Ureter (tissue), 1 donor: ENCODE data around the gene CAMTA1. TPM values are rescaled to one million over a fixed set of nuclear protein-coding genes. Genes with fewer than 3 reads are reported as not detected.

Experiments used
- DNase-seq: peaks from one replicate; pipeline ENCODE4 v3.0.0-alpha.2; 2020; ENCODE audit warnings: low spot score
- total RNA-seq: library from RNA; stranded (reverse); gene quantifications from one replicate; pipeline ENCODE4 v1.2.4, GENCODE V29; 2023
- donor health status: DM: yes; HTN: yes; CAD: no.

CAMTA1 gene
- total RNA-seq, 1 donor from 2014 or later: 88.1 TPM

DNA sequence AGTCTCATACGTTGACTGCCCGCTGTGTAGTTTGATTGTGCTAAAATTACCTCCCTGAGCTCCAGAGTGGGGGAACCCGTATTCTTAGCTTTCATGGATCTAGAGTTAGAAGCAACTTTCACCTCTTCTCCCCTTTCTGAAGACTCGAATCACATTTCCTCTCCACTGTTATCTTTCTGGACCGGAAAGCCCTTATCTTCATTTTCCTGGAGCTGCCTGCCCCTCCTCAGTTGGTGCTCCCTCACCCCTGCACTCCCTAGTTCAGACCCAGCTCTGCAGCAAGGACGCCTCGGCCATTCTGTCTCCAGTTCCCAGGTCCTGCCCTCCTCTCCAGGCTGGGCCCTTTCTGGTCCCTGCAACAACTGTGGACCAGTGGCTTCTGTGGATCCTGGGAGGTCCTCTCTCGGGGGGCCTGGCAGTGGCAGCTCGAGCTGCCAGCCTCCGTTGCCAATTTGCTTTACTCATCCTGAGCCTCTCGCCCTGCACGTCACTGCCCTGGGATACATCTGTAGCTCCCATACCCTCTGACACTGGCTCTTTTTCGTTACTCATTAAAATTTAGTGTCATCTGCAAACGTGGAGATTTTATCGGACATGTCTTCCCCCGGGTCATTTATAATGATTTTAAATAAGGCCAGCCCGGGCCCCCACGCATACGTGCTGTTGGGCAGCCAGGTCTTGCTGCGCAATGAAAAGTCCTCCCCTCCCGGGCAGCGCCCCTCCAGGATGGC, 844.4 kb downstream of the CAMTA1 start:
- DNase-seq: no peak

DNA sequence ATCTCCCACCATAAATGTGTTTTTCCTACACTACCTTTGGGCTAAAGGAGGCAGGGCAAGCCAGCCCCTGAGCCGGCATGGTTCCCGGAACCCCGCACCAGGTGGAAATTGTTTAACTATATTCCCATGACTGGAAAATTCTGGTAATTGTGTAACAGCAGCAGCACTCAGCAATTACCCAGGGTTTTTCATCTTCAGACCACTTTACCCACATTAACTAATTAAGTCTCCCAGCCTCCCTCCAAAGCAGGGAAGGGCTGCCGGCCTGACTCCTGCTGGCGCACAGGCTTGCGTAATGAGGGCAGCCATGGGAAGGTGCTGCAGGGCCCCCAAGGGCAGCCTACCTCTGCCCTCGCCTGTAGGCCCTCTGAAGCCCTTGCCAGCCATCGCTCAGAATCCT, 845.1 kb downstream of the CAMTA1 start:
- DNase-seq: no peak

- no peak for DNase-seq
Observed at GRCh38 chr1:7632176-7632575, 846.9 kb downstream of the CAMTA1 start.

- DNase-seq: no peak
Observed at GRCh38 chr1:7632681-7633080, 847.4 kb downstream of the CAMTA1 start.

GRCh38 chr1:7633506-7634245, 848.4 kb downstream of the CAMTA1 start:
- DNase-seq: no peak

GRCh38 chr1:7634546-7635240, 849.4 kb downstream of the CAMTA1 start:
- no peak for DNase-seq

DNA sequence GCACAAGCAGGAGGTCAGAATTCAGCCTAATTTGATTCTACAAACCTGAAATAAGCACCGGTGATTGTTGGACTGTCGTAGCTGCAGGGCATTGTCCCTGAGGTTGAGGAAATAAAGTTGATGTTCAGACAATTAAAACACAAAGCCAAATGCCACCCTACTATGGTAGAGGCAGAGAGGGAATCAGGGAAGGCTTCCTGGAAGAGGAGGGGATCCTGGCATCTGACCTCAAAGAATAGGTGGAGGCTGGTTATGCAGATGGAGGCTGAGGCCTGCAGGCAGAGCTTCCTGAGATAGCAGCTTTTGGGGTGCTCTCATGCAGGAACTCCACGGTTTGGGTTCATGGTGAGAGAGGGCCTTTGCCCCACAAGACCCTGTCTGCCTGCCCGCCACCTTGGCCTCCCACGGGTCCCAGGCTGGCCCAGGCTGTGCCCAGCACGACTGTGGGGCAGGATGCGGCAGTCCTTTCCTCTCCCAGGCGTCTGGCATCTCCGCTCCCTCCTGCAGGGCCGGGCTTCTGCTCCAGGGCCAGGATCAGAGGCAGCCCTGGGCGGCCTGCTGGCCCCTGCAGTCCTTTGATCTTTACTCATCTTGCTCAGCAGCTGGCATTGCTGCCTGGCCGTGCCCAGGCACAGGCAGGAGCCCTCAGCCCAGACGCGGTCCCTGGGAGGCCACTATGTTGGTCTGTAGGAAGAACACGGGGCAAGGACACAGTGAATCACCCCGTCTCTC, 851.7 kb downstream of the CAMTA1 start:
- no peak for DNase-seq

- no peak for DNase-seq
Observed at GRCh38 chr1:7638078-7638477, 852.8 kb downstream of the CAMTA1 start.

GRCh38 chr1:7639435-7640131, 854.3 kb downstream of the CAMTA1 start:
- DNase-seq: no peak

GRCh38 chr1:7640350-7640749, 855.1 kb downstream of the CAMTA1 start:
- DNase-seq: no peak

DNA sequence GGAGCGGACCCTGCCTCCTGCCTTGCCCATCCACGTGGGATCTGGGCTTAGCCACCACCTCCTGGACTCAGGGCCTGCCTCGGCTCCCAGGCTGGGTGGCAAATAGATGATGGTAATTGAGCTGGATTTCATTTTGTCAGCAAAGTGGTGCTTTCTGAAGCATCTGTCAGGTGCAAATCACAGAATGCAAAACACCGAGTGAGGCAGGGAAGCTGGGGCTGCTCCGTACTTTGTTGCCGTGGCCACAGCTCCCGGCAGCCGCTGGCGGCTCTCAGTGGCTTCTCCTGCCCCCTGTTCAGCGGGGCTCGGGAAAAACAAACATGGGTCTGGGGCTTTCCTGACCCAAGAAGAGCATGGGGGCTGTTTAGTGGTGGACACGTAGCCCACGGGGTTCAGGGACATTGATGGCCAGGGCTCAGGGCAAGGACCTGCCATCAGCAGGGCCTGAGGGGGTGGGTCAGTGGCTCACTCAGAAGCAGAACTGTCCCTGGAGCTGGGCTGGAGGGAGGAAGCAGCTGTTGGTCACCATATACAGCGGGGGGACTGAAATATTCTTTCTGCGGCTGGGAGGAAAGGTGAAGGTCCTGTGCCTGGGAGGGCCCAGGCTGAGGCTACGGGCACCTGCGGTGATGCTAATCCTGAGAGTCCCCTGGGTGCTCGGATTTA, 855.8 kb downstream of the CAMTA1 start:
- no peak for DNase-seq

GRCh38 chr1:7641587-7642417, 856.5 kb downstream of the CAMTA1 start:
- DNase-seq: no peak

DNA sequence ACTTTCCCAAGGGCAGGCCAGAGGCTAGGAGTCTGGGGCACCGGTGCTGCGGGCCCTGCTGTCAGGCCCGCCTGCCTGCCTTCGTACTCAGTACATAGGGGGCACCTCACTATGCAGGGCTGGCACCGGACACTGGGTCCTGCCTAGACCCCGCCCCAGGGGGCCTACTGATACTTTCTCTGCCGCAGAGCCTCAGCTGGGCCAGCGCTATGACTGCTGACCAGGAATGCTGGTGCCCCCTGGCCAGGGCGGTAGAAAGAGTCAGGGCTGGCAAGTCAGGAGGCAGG, 857.1 kb downstream of the CAMTA1 start:
- no peak for DNase-seq

- DNase-seq: no peak
Observed at GRCh38 chr1:7642781-7643529, 857.7 kb downstream of the CAMTA1 start.

GRCh38 chr1:7643530-7643929, 858.3 kb downstream of the CAMTA1 start:
- no peak for DNase-seq

DNA sequence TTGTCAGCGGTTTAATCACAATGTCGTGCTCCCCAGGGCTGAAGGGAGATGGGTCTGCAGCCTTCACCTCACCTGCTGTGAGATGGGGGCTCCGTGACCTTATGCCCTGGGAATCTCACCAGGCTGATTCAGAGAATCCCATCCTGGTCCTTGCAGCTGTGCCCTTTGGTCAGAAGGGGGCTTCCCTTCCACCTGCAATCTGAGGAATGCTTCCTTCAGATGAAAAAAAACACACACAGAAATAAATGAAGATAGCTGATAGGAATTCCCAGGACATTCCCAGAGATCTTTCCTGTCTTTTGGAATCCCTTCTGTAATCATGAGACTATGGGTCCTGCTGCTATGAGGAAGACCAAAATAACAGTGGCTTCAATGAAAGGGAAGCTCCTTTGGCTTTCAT, 858.8 kb downstream of the CAMTA1 start:
- DNase-seq: no peak

DNA sequence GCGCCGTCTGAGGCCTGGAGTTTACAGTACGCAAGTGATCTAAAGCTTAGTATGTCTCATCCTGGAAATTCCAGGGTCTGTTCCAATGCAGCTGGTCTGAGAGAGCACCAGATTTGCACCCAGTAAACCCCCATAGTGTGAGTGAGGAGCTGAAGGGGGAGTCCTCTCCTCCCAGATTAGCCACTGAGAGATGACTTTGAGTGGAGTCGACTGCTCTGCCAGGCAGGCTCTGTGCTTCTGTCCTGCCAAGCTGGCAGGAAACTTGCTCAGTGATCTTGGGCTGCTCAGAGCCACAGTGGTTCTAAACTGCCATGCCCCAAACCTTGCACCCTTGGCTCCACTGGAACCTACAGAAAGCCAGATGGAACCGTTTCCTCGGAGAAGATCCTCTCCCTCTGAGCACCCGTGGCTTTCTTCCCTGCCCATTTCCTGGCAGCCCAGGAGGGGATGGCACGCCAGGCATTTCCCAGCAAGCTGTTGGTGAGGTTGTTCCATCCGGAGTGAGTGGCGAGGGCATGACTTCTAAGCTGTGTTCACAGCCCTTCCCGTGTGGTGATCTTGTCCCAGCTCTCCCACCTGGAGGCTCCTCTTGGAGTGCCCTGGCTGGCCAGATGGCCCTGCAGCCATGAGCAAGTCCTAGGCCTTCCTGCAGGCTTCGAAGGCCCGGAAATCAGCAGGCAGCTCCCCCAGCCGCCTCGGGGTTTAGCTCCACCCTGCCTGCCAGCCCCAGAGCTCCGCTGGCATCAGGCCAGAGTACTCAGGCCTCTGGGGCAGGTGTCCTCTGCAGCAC, 859.9 kb downstream of the CAMTA1 start:
- peak; percentile 73 for DNase-seq

GRCh38 chr1:7645751-7646048, 860.4 kb downstream of the CAMTA1 start:
- no peak for DNase-seq

DNA sequence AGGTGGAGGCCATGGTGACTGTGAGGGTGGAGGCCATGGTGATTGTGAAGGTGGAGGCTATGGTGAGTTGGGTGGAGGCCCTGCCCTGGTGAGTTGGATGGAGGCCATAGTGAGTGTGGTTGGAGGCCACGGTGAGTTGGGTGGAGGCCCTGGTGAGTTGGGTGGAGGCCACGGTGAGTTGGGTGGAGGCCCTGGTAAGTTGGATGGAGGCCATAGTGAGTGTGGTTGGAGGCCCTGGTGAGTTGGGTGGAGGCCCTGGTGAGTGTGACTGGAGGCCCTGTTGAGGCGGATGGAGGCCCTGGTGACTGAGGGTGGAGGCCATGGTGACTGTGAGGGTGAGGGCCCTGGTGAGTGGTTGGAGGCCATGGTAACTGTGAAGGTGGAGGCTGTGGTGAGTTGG, 860.9 kb downstream of the CAMTA1 start:
- DNase-seq: no peak
